ENCODE results near the gene FERMT3.

Gene FERMT3

DNA sequence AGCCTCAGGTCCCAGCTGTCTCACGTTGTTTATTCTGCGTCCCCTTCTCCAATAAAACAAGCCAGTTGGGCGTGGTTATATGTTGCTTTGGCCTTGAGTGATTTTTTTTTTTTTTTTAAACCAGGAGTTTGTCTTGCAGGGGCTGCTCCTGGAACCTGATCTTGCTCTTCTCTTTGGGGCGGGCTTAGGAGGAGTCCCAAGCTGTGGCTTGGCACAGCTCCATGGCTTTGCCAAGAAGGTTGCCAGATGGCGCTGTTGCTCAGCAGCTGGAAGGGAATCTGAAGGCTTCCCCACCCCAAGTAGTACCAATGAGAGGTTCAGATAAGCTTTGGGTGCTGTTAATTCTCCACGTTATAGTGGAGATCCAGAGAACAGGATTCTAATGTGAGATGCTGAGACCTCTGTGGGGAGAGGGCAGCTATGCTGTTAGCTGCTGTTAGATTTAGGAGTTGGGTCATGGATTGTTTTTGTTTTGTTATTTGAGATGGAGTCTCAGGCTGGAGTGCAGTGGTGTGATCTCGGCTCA is 2.0 kb upstream of the FERMT3 start:
- Mint-ChIP-seq H3K27ac (peak overlapping the region; percentile 99), H3K27me3 (no peaks in the 10 kb centered on the region), H3K9me3 (no peaks in the 10 kb centered on the region), H3K36me3 (ENCODE audit: low read depth) (peaks cover 99% of the 10 kb centered on the region), H3K4me3 (peak overlapping the region; percentile 34), H3K4me1 (ENCODE audit: low read depth) (peaks cover 49% of the 10 kb centered on the region)
- peak; percentile 78 for DNase-seq

DNA sequence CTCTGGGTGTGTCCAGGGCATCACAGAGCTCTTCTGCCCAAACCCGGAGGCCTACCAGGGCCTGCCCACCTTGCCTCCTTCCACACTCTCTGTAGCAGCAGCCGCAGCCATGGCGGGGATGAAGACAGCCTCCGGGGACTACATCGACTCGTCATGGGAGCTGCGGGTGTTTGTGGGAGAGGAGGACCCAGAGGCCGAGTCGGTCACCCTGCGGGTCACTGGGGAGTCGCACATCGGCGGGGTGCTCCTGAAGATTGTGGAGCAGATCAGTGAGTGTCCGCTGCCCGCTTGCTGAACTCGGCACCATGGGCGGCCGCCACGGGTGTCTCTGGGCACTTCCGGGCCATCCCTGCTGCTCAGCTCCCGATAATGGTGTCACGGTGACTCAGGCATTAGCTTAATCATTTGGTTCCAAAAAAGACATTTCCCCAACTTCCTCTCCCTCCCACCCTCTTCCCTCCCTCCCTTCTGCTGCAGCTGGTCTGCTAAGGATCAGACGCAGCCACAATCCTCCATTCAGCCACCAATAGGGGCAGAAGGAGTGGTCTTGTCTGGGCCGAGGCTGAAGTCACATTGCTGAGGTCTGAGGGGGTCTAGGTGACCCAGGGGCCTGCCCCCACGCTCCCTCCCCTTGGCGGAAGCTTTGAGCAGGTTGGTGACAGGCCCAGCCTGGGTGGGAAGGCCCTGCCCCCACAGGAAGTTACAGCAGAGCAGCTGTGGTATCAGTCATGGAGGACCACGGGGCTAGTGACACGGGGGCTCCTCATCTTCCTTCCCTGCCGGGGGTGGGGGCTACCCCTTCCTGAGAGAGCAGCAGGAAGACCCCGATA is 950 bp downstream of the FERMT3 start:
- Mint-ChIP-seq H3K9me3 (no peaks in the 10 kb centered on the region), H3K4me3 (peak overlapping the region; percentile 98), H3K27me3 (no peaks in the 10 kb centered on the region), H3K27ac (peak overlapping the region; percentile 99), H3K4me1 (ENCODE audit: low read depth) (peaks cover 64% of the 10 kb centered on the region), H3K36me3 (ENCODE audit: low read depth) (peaks cover 97% of the 10 kb centered on the region)
- DNase-seq = peak; percentile 90

DNA sequence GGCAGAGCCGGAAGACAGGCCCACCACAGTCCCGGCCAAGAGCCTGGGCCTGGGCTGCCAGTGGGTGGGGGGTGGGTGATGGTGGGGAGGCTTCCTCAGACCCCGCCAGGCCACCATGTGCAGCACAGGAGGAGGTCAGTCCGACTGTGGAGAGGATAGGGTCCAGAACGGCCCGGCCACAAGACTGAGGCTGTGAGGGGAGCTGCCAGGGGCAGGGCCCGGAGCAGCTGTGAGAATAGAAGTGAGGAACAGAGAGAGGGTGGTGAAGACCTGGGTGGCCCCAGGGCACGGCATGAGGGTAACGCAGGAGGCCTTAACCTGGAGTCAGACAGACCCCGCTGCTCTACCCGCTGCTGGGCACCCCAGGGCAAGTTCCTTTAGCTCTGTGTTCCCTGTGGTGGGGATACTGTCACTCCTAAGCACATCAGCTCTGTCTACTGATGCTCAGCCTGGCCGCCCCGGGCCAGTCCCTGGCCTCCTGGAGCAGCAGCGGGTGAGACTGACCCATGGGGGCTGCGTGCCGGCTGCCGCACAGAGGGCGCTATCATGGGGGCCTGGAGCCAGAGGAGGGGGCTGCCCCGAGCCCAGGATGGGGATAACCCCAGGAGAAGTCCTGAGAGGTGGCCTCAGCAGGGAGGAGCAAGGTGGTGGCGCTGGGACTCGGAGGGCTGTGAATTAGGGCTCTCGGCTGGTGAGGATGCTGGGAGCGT is 1.7 kb downstream of the FERMT3 start:
- Mint-ChIP-seq H3K36me3 (ENCODE audit: low read depth) (peaks cover 95% of the 10 kb centered on the region), H3K9me3 (no peaks in the 10 kb centered on the region), H3K4me3 (peak overlapping the region; percentile 98), H3K4me1 (ENCODE audit: low read depth) (peaks cover 62% of the 10 kb centered on the region), H3K27ac (peak overlapping the region; percentile 99), H3K27me3 (no peaks in the 10 kb centered on the region)
- no peak for DNase-seq

DNA sequence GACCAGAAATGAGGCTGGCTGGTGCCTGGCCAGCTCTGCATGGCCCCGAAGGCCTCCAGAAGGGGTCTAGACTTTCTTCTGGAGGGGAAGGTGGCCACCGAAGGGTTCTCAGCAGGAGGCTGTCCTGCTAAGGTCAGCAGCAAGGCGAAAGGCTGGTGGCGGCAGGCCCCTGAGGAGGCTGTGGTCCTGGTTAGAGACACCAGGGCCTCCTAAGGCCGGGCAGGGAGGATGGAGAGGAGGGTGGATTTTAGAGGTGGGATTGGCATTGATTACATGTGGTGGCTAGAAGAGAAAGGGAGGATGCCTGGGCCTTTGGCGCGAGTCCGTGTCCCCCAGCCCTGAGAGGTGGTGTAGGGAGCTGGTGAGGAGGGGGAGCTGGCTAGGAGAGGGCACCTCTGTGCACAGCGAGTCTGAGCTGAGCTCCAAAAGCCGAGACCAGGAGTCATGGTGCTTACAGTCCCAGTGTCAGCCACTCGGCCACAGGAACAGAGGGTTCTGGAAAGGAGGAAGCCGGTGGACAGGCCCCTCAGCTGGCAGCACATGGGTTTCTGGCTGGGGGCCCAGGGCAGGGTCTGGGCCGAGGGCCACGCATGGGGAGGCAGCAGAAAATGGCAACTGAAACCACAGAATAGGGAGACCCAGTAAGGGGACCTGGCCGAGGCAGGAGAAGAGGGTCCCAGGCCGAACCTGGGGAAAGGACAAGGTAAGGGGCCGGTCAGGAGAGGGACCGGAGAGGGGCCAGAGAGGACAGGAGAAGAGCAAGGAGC is 2.5 kb downstream of the FERMT3 start:
- Mint-ChIP-seq H3K4me1 (ENCODE audit: low read depth) (peaks cover 61% of the 10 kb centered on the region), H3K36me3 (ENCODE audit: low read depth) (peaks cover 93% of the 10 kb centered on the region), H3K27ac (peak overlapping the region; percentile 99), H3K27me3 (no peaks in the 10 kb centered on the region), H3K4me3 (peak overlapping the region; percentile 98), H3K9me3 (no peaks in the 10 kb centered on the region)
- no peak for DNase-seq

DNA sequence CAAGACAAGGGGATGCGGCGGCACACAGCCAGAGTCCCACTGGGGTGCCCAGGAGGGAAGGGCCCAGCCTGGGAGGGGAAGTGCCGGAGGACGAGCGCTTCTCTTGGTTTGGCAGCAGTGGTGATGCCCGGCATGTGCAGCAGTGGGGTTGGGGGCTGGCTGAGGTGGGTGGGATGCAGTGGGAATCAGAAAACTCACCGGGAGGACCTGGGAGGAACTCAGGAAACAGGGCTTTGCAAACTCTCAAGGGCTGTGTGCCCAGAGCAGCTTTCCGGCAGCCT is 3.0 kb downstream of the FERMT3 start:
- Mint-ChIP-seq H3K36me3 (ENCODE audit: low read depth) (peaks cover 93% of the 10 kb centered on the region), H3K4me1 (ENCODE audit: low read depth) (peaks cover 60% of the 10 kb centered on the region), H3K27ac (peak overlapping the region; percentile 99), H3K9me3 (no peaks in the 10 kb centered on the region), H3K27me3 (no peaks in the 10 kb centered on the region), H3K4me3 (peak overlapping the region; percentile 98)
- DNase-seq = no peak

DNA sequence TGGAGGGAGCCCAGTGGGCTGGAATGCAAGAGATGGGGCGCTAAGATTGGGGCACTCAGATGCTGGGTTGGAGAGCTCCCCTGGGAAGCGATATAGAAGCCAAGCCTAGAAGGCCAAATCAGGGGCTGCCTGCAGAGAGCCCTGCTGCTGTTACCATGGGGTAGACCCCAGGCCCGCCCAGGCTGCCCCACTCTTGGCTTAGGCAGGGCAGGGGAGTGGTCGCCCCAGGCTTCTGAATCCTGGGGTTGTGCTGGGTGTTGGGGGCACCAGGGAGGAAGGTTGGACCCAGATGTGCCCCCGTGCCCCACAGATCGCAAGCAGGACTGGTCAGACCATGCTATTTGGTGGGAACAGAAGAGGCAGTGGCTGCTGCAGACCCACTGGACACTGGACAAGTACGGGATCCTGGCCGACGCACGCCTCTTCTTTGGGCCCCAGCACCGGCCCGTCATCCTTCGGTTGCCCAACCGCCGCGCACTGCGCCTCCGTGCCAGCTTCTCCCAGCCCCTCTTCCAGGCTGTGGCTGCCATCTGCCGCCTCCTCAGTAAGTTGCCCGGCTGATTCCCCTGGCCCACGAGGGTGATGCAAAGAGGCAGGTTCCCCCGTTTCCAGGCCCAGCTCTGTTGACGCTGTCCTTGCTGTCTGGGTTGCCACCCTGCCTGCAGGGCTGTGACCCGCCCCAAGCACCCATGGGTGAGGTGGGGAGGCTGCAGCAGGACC is 3.9 kb downstream of the FERMT3 start:
- no peak for DNase-seq
- Mint-ChIP-seq H3K36me3 (ENCODE audit: low read depth) (peaks cover 93% of the 10 kb centered on the region), H3K27me3 (no peaks in the 10 kb centered on the region), H3K4me1 (ENCODE audit: low read depth) (peaks cover 63% of the 10 kb centered on the region), H3K27ac (peak overlapping the region; percentile 99), H3K4me3 (peak overlapping the region; percentile 6), H3K9me3 (no peaks in the 10 kb centered on the region)

DNA sequence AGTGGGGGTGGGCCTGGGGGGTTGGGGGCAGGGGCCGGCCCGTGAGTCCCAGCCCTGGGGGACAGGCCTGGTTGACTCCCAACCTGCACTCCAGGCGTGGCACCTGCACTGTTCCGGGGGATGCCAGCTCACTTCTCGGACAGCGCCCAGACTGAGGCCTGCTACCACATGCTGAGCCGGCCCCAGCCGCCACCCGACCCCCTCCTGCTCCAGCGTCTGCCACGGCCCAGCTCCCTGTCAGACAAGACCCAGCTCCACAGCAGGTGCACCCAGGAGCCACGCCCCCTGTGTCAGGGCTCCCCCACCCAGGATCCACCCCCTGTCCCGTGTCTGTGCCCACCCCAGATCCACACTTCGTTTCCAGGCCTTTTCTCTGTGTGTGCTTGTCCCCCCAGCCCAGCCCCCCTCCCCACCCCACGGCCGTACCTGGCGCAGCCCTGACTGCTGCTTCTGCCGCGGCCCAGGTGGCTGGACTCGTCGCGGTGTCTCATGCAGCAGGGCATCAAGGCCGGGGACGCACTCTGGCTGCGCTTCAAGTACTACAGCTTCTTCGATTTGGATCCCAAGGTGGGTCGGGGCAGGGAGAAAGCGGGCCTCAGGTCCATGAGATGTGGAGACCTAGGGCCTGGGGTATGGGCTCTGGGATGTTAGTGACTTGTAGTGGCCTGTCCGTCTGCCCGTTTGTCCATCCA is 4.8 kb downstream of the FERMT3 start:
- no peak overlapping the region for H3K4me3 Mint-ChIP-seq
- no peaks in the 10 kb centered on the region for H3K9me3 Mint-ChIP-seq
- no peak for DNase-seq
- H3K27ac Mint-ChIP-seq = peak overlapping the region; percentile 85
- peaks cover 55% of the 10 kb centered on the region for H3K4me1 Mint-ChIP-seq (ENCODE audit: low read depth)
- no peaks in the 10 kb centered on the region for H3K27me3 Mint-ChIP-seq
- peaks cover 92% of the 10 kb centered on the region for H3K36me3 Mint-ChIP-seq (ENCODE audit: low read depth)

DNA sequence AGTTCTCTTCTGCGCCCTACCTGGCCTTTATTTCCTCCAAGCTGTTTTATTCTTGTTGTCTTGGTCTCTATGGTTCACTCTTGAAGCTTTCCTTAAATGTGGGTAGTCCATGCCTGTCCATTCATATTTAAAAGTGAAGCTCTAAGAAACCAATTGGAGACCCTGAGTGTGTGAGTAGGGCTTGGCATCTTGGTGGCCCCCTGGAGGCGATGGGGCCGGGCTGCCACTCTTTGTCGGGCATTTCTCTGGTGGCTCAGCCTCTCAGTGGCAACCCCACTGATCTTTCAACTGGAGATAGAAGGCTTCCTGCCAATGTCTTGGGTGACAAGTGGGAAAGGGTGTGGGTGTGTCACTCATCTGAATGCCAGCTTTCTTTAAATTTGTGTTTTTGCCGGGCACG is 10.4 kb downstream of the FERMT3 start:
- H3K4me3 Mint-ChIP-seq = no peak overlapping the region
- H3K27me3 Mint-ChIP-seq = no peaks in the 10 kb centered on the region
- H3K36me3 Mint-ChIP-seq (ENCODE audit: low read depth) = peaks cover 91% of the 10 kb centered on the region
- DNase-seq = no peak
- H3K9me3 Mint-ChIP-seq = no peaks in the 10 kb centered on the region
- H3K4me1 Mint-ChIP-seq (ENCODE audit: low read depth) = peaks cover 31% of the 10 kb centered on the region
- peak overlapping the region; percentile 52 for H3K27ac Mint-ChIP-seq

DNA sequence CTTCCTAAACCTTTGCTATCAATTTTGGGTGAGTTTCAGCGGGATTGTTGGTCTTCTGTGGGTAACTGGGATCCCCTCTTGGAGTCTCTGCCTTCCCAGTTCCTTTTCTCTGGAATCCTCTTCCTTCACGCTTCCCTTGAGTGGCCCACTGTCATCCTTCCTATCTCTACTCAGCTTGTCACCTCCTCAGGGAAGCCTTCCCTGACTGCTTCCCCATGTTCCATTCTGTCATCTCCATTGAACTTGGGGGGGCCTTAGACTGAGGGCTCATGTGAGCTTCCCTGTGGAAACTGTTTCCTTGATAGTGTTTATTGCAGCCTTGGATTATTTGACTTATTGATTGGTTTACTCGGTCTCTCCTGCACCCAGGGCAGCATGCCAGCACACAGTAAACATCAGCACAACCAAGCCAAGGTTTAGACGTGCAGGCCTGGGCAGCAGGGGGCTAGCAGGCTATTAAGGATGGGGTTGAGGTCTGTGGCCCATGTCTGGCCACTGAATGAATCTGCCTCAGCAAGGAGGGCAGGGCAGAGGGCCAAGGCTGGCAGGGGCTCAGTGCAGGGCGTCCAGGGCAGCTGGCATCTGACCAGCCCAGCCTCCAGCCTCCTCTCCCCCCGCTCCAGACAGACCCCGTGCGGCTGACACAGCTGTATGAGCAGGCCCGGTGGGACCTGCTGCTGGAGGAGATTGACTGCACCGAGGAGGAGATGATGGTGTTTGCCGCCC is 12.3 kb downstream of the FERMT3 start:
- Mint-ChIP-seq H3K36me3 (ENCODE audit: low read depth) (peaks cover 90% of the 10 kb centered on the region), H3K4me3 (no peak overlapping the region), H3K27me3 (no peaks in the 10 kb centered on the region), H3K27ac (peak overlapping the region; percentile 34), H3K4me1 (ENCODE audit: low read depth) (peaks cover 20% of the 10 kb centered on the region), H3K9me3 (no peaks in the 10 kb centered on the region)
- no peak for DNase-seq

DNA sequence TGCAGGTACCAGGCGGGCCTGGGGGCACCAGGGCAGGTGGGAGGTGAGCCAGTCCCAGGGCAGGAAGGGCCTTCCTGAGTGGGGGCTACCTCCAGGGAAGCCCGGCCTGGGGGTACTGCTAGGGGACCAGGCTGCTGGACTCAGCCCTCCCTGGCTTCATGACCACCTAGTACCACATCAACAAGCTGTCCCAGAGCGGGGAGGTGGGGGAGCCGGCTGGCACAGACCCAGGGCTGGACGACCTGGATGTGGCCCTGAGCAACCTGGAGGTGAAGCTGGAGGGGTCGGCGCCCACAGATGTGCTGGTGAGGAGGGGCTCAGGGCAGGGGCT is 12.8 kb downstream of the FERMT3 start:
- no peaks in the 10 kb centered on the region for H3K27me3 Mint-ChIP-seq
- H3K36me3 Mint-ChIP-seq (ENCODE audit: low read depth) = peaks cover 90% of the 10 kb centered on the region
- peak overlapping the region; percentile 34 for H3K27ac Mint-ChIP-seq
- H3K9me3 Mint-ChIP-seq = no peaks in the 10 kb centered on the region
- no peak overlapping the region for H3K4me3 Mint-ChIP-seq
- peaks cover 18% of the 10 kb centered on the region for H3K4me1 Mint-ChIP-seq (ENCODE audit: low read depth)
- DNase-seq = no peak

DNA sequence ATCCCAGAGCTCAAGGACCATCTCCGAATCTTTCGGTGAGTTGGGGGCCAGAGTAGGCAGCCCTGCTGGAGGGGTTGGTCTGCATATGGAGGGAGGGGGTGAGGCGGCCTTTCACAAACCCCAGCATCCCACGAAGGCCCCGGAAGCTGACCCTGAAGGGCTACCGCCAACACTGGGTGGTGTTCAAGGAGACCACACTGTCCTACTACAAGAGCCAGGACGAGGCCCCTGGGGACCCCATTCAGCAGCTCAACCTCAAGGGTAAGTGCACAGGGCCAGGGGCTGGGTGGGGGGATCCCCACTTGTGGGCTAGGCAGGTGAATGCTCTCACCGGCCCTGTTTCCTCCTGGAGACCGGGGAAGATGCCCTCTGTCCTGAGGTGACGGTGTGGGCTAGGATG is 13.2 kb downstream of the FERMT3 start:
- Mint-ChIP-seq H3K27me3 (no peaks in the 10 kb centered on the region), H3K4me3 (no peak overlapping the region), H3K4me1 (ENCODE audit: low read depth) (peaks cover 15% of the 10 kb centered on the region), H3K36me3 (ENCODE audit: low read depth) (peaks cover 90% of the 10 kb centered on the region), H3K27ac (peak overlapping the region; percentile 34), H3K9me3 (no peaks in the 10 kb centered on the region)
- no peak for DNase-seq

DNA sequence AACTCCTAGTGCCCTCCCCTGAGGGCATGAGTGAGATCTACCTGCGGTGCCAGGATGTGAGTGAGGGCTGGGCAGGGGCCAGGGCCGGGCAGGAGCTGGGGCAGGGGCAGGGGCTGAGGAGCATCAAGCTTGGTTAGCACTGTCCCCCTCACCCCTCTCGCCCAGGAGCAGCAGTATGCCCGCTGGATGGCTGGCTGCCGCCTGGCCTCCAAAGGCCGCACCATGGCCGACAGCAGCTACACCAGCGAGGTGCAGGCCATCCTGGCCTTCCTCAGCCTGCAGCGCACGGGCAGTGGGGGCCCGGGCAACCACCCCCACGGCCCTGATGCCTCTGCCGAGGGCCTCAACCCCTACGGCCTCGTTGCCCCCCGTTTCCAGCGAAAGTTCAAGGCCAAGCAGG is 13.8 kb downstream of the FERMT3 start:
- H3K27me3 Mint-ChIP-seq = no peaks in the 10 kb centered on the region
- peaks cover 90% of the 10 kb centered on the region for H3K36me3 Mint-ChIP-seq (ENCODE audit: low read depth)
- peak overlapping the region; percentile 37 for H3K27ac Mint-ChIP-seq
- DNase-seq = no peak
- peaks cover 15% of the 10 kb centered on the region for H3K4me1 Mint-ChIP-seq (ENCODE audit: low read depth)
- no peaks in the 10 kb centered on the region for H3K9me3 Mint-ChIP-seq
- H3K4me3 Mint-ChIP-seq = no peak overlapping the region

DNA sequence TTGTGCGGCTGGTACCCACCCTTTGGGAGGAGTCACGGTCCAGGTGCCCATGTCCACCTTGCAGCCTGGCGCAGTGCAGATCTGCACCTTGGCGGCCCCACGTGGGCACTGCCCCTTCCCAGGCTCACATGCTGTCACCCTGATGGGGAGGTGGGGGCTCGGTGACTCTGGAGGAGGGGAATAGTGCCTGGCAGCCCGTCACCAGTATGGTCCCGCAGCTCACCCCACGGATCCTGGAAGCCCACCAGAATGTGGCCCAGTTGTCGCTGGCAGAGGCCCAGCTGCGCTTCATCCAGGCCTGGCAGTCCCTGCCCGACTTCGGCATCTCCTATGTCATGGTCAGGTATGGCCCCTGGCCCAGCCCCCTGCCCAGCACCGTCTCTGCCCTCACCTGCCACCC is 14.3 kb downstream of the FERMT3 start:
- H3K36me3 Mint-ChIP-seq (ENCODE audit: low read depth) = peaks cover 88% of the 10 kb centered on the region
- H3K9me3 Mint-ChIP-seq = no peaks in the 10 kb centered on the region
- H3K27me3 Mint-ChIP-seq = no peaks in the 10 kb centered on the region

More for the DNA sequence above, 14.3 kb downstream of the FERMT3 start:
- Mint-ChIP-seq H3K27ac (peak overlapping the region; percentile 26), H3K4me3 (no peak overlapping the region), H3K4me1 (ENCODE audit: low read depth) (peaks cover 17% of the 10 kb centered on the region)
- no peak for DNase-seq
